ENCODE measurements around the gene NOG.

Gene NOG

DNA sequence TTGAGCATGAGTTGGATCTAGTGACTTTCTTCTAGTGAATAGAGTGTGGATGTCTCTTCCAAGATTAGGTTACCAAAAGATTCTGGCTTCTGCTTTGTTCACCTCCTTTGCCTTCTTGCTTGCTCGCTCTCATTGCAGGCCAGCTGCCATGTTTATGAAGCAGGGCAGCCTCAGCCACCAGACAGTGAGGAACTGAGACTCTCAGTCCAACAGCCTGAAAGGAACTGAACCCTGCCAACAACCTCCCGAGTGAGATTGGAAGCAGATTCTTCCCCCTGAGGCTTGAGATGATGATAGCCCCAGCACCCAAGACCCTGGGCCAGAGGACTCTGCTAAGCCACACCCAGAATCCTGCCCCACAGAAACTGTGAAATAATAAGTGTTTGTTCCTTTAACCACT, 48.4 kb downstream of the NOG start:
- H3K4me3 ChIP-seq (ENCODE audit: severe bottlenecking), result no peak overlapping the region
- no peak for DNase-seq (ENCODE audit: low spot score)
- no peak overlapping the region for H3K27ac ChIP-seq (ENCODE audit: poor library complexity, severe bottlenecking)
- TF ChIP-seq CTCF (IDR thresholded peaks at IDR 0.05; ENCODE audit: poor library complexity, severe bottlenecking), result no peak
- no peaks in the 10 kb centered on the region for H3K27me3 ChIP-seq (ENCODE audit: insufficient read depth, poor library complexity, severe bottlenecking)
- H3K4me1 ChIP-seq (ENCODE audit: insufficient read depth, poor library complexity, severe bottlenecking), result no peaks in the 10 kb centered on the region
- H3K9me3 ChIP-seq (ENCODE audit: severe bottlenecking), result no peaks in the 10 kb centered on the region
- no peaks in the 10 kb centered on the region for H3K36me3 ChIP-seq (ENCODE audit: low read depth)
- no peak for ATAC-seq (ENCODE audit: low read depth)

DNA sequence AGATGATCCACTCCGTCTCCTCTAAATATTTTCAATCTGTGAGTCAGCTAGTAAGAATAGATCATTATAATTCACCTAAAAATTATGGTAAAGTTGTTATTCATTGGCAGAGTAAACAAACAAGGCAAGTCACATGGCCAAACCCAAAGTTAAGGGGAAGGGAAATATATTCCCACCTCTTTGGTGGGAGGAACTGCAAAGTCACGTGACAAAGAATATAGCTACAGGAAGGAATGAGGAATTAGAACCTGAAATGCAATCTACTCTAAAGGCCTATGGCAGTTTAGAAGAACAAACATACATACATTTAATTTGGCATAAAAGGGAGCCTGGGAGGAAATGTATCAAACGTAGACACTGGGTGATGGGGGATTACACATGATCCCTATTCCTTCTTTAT, 48.9 kb downstream of the NOG start:
- Histone ChIP-seq H3K4me1 (ENCODE audit: insufficient read depth, poor library complexity, severe bottlenecking) (no peaks in the 10 kb centered on the region), H3K9me3 (ENCODE audit: severe bottlenecking) (no peaks in the 10 kb centered on the region), H3K27ac (ENCODE audit: poor library complexity, severe bottlenecking) (no peak overlapping the region), H3K27me3 (ENCODE audit: insufficient read depth, poor library complexity, severe bottlenecking) (no peaks in the 10 kb centered on the region), H3K36me3 (ENCODE audit: low read depth) (no peaks in the 10 kb centered on the region), H3K4me3 (ENCODE audit: severe bottlenecking) (no peak overlapping the region)
- no peak for TF ChIP-seq CTCF (IDR thresholded peaks at IDR 0.05; ENCODE audit: poor library complexity, severe bottlenecking)
- ATAC-seq (ENCODE audit: low read depth) (no peak), DNase-seq (ENCODE audit: low spot score) (no peak)

All from RWPE2 (cell line).